Gastrocnemius medialis (tissue), 4 donors: ENCODE data around the gene SCUBE3. TPM values are rescaled to one million over a fixed set of nuclear protein-coding genes. Genes with fewer than 3 reads are reported as not detected.

Source experiments
- ATAC-seq, 2 donors: fragments of 150-250 bp; one replicate each; pipeline ENCODE4 v1.9.1; 2016
- DNase-seq, 2 donors: peaks; one replicate each; pipeline ENCODE4 v3.0.0-alpha.2; 2019
- H3K27ac ChIP-seq, 4 donors: fragments of 200-600 bp; sonication (generic); 1 replicate in 1 of 4; 2 replicates in 3 of 4; pipeline ENCODE4 v1.5.1; 2016 to 2018; ENCODE audit warnings: mild to moderate bottlenecking in 2 of 4, moderate library complexity in 1 of 4
- H3K27me3 ChIP-seq, 3 donors: fragments of 200-600 bp; sonication (generic) in 2 of 3; 1 replicate in 1 of 3; 2 replicates in 2 of 3; pipeline versions ENCODE4 v1.5.1 to v1.6.0; 2016 to 2019; ENCODE audit warnings: mild to moderate bottlenecking in 1 of 3, moderate library complexity in 1 of 3
- H3K36me3 ChIP-seq, 2 donors: fragments of 200-600 bp; sonication (generic) in 1 of 2; one replicate each; pipeline ENCODE4 v1.5.1; 2017 to 2018
- H3K4me1 ChIP-seq, 2 donors: fragments of 200-600 bp; sonication (generic) in 1 of 2; one replicate each; pipeline ENCODE4 v1.5.1; 2016 to 2017; ENCODE audit warnings: mild to moderate bottlenecking in 2 of 2
- H3K4me3 ChIP-seq, 4 donors: fragments of 200-600 bp; sonication (generic) in 3 of 4; 1 replicate in 1 of 4; 2 replicates in 3 of 4; pipeline ENCODE4 v1.5.1; 2016 to 2019; ENCODE audit warnings: mild to moderate bottlenecking in 2 of 4
- H3K9me3 ChIP-seq, 3 donors: fragments of 200-600 bp; sonication (generic) in 2 of 3; 1 replicate in 1 of 3; 2 replicates in 2 of 3; pipeline ENCODE4 v1.5.1; 2016 to 2019
- CTCF ChIP-seq, 5 experiments: fragments of 450-650 bp in 3 of 5; fragments of 200-600 bp in 2 of 5; sonication (generic) in 2 of 5; IDR thresholded peaks in 4 of 5; conservative IDR thresholded peaks in 1 of 5; 1 replicate in 4 of 5; 2 replicates in 1 of 5; pipeline ENCODE4 v1.5.1; 2016 to 2019; ENCODE audit warnings: antibody characterized with exemption in 5 of 5, mild to moderate bottlenecking in 3 of 5, moderate library complexity in 3 of 5
- POLR2A ChIP-seq, 2 donors: fragments of 450-650 bp; IDR thresholded peaks; one replicate each; pipeline ENCODE4 v1.6.1; 2017; ENCODE audit warnings: antibody characterized with exemption in 2 of 2, mild to moderate bottlenecking in 2 of 2, moderate library complexity in 2 of 2
- in situ Hi-C, 4 donors: fragments of 200-750 bp; cut with MboI; loops; one replicate each; pipeline versions ENCODE4 v1.15.0 to v1.8.0; 2017; ENCODE audit warnings: low sequenced_read_pairs in 4 of 4
- intact Hi-C: fragments of 100-400 bp; cut with DNase I; formaldehyde crosslinking; loops from one replicate; pipeline ENCODE4 v1.15.1; 2023; ENCODE audit warnings: low total_unique reads
- total RNA-seq, 4 donors: library from RNA; depleted of rRNA; stranded (reverse); fragments of >200 nt; gene quantifications; one replicate each; pipeline versions ENCODE4 v1.1.0 to v1.2.3, GENCODE V29; 2016

The SCUBE3 gene
- total RNA-seq, 4 donors from 2014 or later: 0.05 to 0.07 TPM; not detected in 2

- H3K9me3 ChIP-seq: no peaks in the 10 kb centered on the region
- peak overlapping the region in 3 of 4 donors; percentile 46 to 68 (median 54) for H3K4me3 ChIP-seq
- no peak for ATAC-seq
- no peak for TF ChIP-seq CTCF (IDR thresholded peaks at IDR 0.05 in 4 of 5, conservative IDR thresholded peaks at IDR 0.05 in 1 of 5)
- TF ChIP-seq POLR2A (IDR thresholded peaks at IDR 0.05): no peak
- DNase-seq: no peak
- H3K36me3 ChIP-seq: no peaks in the 10 kb centered on the region
- peaks cover 53 to 72% (median 64%) of the 10 kb centered on the region in 3 donors for H3K27me3 ChIP-seq
- intact Hi-C loops (no loop called here), in situ Hi-C loops (no loop called here)
- no peak overlapping the region for H3K27ac ChIP-seq
- H3K4me1 ChIP-seq: peaks cover 16 to 21% of the 10 kb centered on the region in 2 donors
Measured at GRCh38 chr6:35214869-35215664, 1.3 kb downstream of the SCUBE3 start.

DNA sequence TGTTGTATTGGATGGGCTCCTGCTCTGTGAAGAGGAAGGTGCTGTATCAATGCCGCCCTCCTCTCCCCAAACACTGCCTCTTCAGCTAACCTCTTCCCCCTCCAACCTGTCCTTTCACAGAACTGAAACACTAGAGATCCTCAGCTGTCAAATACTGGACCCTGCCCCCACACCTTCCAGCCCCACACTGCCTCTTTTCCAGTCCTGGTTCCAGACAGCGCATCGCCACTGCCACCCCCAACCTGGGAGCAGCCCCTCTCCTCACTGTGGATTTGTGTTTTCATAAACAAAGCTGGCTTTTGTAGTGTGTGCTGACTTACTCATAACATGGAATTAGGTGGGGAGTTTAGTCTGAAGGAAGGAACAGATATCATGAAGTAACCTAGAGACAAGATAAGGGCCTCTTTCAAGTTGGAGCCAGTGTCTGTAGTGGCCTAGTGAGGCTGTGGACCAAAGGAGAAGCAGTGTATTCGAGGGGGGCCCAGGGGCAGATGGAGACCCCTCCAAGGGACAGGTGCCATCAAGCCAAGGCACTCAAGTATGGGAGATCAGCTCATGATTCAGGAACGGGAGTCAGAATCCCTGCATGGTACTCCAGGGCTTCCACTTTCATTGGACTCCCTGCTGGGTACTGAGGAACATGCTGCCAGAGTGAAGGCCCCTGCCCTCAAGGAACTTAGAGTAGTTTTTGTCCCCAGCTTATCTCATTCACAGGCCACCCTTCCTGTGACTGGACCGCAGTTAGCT, 2.1 kb downstream of the SCUBE3 start:
- intact Hi-C loops: no loop called here
- in situ Hi-C loops: no loop called here
- Histone ChIP-seq H3K9me3 (no peaks in the 10 kb centered on the region), H3K27ac (no peak overlapping the region), H3K4me3 (no peak overlapping the region), H3K36me3 (no peaks in the 10 kb centered on the region), H3K4me1 (peaks cover 16 to 21% of the 10 kb centered on the region in 2 donors), H3K27me3 (peaks cover 53 to 69% (median 60%) of the 10 kb centered on the region in 3 donors)
- no peak for ATAC-seq
- TF ChIP-seq POLR2A (IDR thresholded peaks at IDR 0.05) (no peak), CTCF (IDR thresholded peaks at IDR 0.05 in 4 of 5, conservative IDR thresholded peaks at IDR 0.05 in 1 of 5) (no peak)
- no peak for DNase-seq

- H3K27me3 ChIP-seq: peaks cover 52 to 64% (median 60%) of the 10 kb centered on the region in 3 donors
- intact Hi-C loops: no loop called here
Measured at GRCh38 chr6:35216412-35216732, 2.6 kb downstream of the SCUBE3 start.

More at GRCh38 chr6:35216412-35216732, 2.6 kb downstream of the SCUBE3 start:
- in situ Hi-C loops: no loop called here
- Histone ChIP-seq H3K4me3 (no peak overlapping the region), H3K4me1 (peaks cover 16 to 21% of the 10 kb centered on the region in 2 donors), H3K27ac (no peak overlapping the region), H3K36me3 (no peaks in the 10 kb centered on the region), H3K9me3 (no peaks in the 10 kb centered on the region)
- no peak for ATAC-seq
- DNase-seq: no peak
- no peak for TF ChIP-seq POLR2A (IDR thresholded peaks at IDR 0.05)
- TF ChIP-seq CTCF (IDR thresholded peaks at IDR 0.05 in 4 of 5, conservative IDR thresholded peaks at IDR 0.05 in 1 of 5): no peak
